Liver (tissue), 3 donors: ENCODE measurements around the gene PLEKHH2.

Source experiments
- JUND ChIP-seq, 2 donors: IDR thresholded peaks; 2 replicates each; pipeline ENCODE4 v1.6.1; 2016; ENCODE audit warnings: antibody characterized with exemption in 2 of 2
- RXRA ChIP-seq, 2 donors: IDR thresholded peaks; 2 replicates each; pipeline ENCODE4 v1.6.1; 2017 to 2018; ENCODE audit warnings: antibody characterized with exemption in 2 of 2, mild to moderate bottlenecking in 1 of 2
- SP1 ChIP-seq: IDR thresholded peaks from 2 replicates; pipeline ENCODE4 v1.6.1; 2018; ENCODE audit warnings: antibody characterized with exemption, mild to moderate bottlenecking
- TAF1 ChIP-seq: conservative IDR thresholded peaks from 2 replicates; pipeline ENCODE4 v1.6.1; 2016; ENCODE audit warnings: antibody characterized with exemption, mild to moderate bottlenecking
- TF ChIP-seq, protein P1 (sequence below): IDR thresholded peaks from 2 replicates; pipeline ENCODE4 v1.6.1; 2016; ENCODE audit warnings: antibody characterized with exemption
- TF ChIP-seq, protein P2 (sequence below): fragments of 150-350 bp; IDR thresholded peaks from 2 replicates; pipeline ENCODE4 v1.5.1; 2017; ENCODE audit warnings: improper control_type of control experiment, low read depth, low read length; ENCODE audit not compliant: missing input control
- TF ChIP-seq, protein P3 (sequence below): IDR thresholded peaks from 2 replicates; pipeline ENCODE4 v1.6.1; 2016; ENCODE audit warnings: antibody characterized with exemption
- TF ChIP-seq, protein P4 (sequence below): IDR thresholded peaks from 2 replicates; pipeline ENCODE4 v1.6.1; 2016; ENCODE audit warnings: antibody characterized with exemption, mild to moderate bottlenecking
- donor health status: healthy.
- donor health status: healthy.

- TF ChIP-seq, protein P1, sequence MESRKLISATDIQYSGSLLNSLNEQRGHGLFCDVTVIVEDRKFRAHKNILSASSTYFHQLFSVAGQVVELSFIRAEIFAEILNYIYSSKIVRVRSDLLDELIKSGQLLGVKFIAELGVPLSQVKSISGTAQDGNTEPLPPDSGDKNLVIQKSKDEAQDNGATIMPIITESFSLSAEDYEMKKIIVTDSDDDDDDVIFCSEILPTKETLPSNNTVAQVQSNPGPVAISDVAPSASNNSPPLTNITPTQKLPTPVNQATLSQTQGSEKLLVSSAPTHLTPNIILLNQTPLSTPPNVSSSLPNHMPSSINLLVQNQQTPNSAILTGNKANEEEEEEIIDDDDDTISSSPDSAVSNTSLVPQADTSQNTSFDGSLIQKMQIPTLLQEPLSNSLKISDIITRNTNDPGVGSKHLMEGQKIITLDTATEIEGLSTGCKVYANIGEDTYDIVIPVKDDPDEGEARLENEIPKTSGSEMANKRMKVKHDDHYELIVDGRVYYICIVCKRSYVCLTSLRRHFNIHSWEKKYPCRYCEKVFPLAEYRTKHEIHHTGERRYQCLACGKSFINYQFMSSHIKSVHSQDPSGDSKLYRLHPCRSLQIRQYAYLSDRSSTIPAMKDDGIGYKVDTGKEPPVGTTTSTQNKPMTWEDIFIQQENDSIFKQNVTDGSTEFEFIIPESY = no peak
- TF ChIP-seq, protein P2, sequence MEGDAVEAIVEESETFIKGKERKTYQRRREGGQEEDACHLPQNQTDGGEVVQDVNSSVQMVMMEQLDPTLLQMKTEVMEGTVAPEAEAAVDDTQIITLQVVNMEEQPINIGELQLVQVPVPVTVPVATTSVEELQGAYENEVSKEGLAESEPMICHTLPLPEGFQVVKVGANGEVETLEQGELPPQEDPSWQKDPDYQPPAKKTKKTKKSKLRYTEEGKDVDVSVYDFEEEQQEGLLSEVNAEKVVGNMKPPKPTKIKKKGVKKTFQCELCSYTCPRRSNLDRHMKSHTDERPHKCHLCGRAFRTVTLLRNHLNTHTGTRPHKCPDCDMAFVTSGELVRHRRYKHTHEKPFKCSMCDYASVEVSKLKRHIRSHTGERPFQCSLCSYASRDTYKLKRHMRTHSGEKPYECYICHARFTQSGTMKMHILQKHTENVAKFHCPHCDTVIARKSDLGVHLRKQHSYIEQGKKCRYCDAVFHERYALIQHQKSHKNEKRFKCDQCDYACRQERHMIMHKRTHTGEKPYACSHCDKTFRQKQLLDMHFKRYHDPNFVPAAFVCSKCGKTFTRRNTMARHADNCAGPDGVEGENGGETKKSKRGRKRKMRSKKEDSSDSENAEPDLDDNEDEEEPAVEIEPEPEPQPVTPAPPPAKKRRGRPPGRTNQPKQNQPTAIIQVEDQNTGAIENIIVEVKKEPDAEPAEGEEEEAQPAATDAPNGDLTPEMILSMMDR = peak; percentile 50
- TF ChIP-seq, protein P3, sequence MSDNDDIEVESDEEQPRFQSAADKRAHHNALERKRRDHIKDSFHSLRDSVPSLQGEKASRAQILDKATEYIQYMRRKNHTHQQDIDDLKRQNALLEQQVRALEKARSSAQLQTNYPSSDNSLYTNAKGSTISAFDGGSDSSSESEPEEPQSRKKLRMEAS = no peak
- TF ChIP-seq SP1 (no peak), TAF1 (no peak), JUND (IDR thresholded peaks at IDR 0.05) (no peak), RXRA (IDR thresholded peaks at IDR 0.05) (no peak)
- TF ChIP-seq, protein P4, sequence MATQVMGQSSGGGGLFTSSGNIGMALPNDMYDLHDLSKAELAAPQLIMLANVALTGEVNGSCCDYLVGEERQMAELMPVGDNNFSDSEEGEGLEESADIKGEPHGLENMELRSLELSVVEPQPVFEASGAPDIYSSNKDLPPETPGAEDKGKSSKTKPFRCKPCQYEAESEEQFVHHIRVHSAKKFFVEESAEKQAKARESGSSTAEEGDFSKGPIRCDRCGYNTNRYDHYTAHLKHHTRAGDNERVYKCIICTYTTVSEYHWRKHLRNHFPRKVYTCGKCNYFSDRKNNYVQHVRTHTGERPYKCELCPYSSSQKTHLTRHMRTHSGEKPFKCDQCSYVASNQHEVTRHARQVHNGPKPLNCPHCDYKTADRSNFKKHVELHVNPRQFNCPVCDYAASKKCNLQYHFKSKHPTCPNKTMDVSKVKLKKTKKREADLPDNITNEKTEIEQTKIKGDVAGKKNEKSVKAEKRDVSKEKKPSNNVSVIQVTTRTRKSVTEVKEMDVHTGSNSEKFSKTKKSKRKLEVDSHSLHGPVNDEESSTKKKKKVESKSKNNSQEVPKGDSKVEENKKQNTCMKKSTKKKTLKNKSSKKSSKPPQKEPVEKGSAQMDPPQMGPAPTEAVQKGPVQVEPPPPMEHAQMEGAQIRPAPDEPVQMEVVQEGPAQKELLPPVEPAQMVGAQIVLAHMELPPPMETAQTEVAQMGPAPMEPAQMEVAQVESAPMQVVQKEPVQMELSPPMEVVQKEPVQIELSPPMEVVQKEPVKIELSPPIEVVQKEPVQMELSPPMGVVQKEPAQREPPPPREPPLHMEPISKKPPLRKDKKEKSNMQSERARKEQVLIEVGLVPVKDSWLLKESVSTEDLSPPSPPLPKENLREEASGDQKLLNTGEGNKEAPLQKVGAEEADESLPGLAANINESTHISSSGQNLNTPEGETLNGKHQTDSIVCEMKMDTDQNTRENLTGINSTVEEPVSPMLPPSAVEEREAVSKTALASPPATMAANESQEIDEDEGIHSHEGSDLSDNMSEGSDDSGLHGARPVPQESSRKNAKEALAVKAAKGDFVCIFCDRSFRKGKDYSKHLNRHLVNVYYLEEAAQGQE = no peak
These were observed 161.2 kb downstream of the PLEKHH2 start for GRCh38 chr2:43798300-43798699.
